CD4-positive, CD25-positive, alpha-beta regulatory T cell (primary cell): ENCODE measurements around the gene ANGPTL8. TPM values are rescaled to one million over a fixed set of nuclear protein-coding genes. Genes with fewer than 3 reads are reported as not detected.

Source experiments
- polyA plus RNA-seq, 4 donors: library from polyadenylated mRNA; unstranded; fragments of 300-500 nt; fragmentation: Illumina TruSeq; gene quantifications; one replicate each; pipeline ENCODE4 v1.2.3, GENCODE V29; 2021
- total RNA-seq: library from RNA; stranded (reverse); gene quantifications from one replicate; pipeline ENCODE4 v1.2.3, GENCODE V29; 2022

The ANGPTL8 gene
- total and polyA plus RNA-seq, 5 donors from 2014 or later: not detected

Other genes starting within 250 kb of the ANGPTL8 start
- gene LDLR, start 150.2 kb upstream of the ANGPTL8 start, total RNA-seq: 108 TPM
- 10 to 100 TPM in 2 of 4 donors, 1 to 10 TPM in 2; 5.1 to 12.7 (median 10.2) TPM for gene LDLR, start 150.2 kb upstream of the ANGPTL8 start, polyA plus RNA-seq
- gene SPC24, start 83.8 kb upstream of the ANGPTL8 start, total RNA-seq: 3.2 TPM
- gene SPC24, start 83.8 kb upstream of the ANGPTL8 start, polyA plus RNA-seq: 1 to 10 TPM in 2 of 4 donors, under 1 TPM in 2; 0.41 to 3.1 (median 0.99) TPM
- gene KANK2, start 42.1 kb upstream of the ANGPTL8 start, total RNA-seq: 0.74 TPM
- gene KANK2, start 42.1 kb upstream of the ANGPTL8 start, polyA plus RNA-seq: under 1 TPM in 3 of 4 donors, not detected in 1; 0.16 to 0.52 (median 0.29) TPM
- 2.8 TPM for gene DOCK6, start 22.9 kb downstream of the ANGPTL8 start, total RNA-seq
- 1 to 10 TPM in 1 of 4 donors, under 1 TPM in 2, not detected in 1; 0.07 to 1.1 (median 0.12) TPM for gene DOCK6, start 22.9 kb downstream of the ANGPTL8 start, polyA plus RNA-seq
- gene TSPAN16, start 56.5 kb downstream of the ANGPTL8 start, total RNA-seq: not detected
- gene TSPAN16, start 56.5 kb downstream of the ANGPTL8 start, polyA plus RNA-seq: not detected
- gene RAB3D, start 100.0 kb downstream of the ANGPTL8 start, total RNA-seq: 13.4 TPM
- gene RAB3D, start 100.0 kb downstream of the ANGPTL8 start, polyA plus RNA-seq: 1 to 10 TPM; 5.1 to 7.6 (median 6.0) TPM
- gene TMEM205, start 106.6 kb downstream of the ANGPTL8 start, total RNA-seq: 24.0 TPM
- gene TMEM205, start 106.6 kb downstream of the ANGPTL8 start, polyA plus RNA-seq: 10 to 100 TPM; 69.0 to 88.3 (median 73.8) TPM
- 66.5 TPM for gene CCDC159, start 106.9 kb downstream of the ANGPTL8 start, total RNA-seq
- gene CCDC159, start 106.9 kb downstream of the ANGPTL8 start, polyA plus RNA-seq: 10 to 100 TPM; 18.7 to 23.1 (median 21.7) TPM
- 10.4 TPM for gene PLPPR2, start 115.8 kb downstream of the ANGPTL8 start, total RNA-seq
- gene PLPPR2, start 115.8 kb downstream of the ANGPTL8 start, polyA plus RNA-seq: 1 to 10 TPM in 3 of 4 donors, under 1 TPM in 1; 0.86 to 2.4 (median 2.1) TPM
- gene SWSAP1, start 135.0 kb downstream of the ANGPTL8 start, total RNA-seq: 3.0 TPM
- gene SWSAP1, start 135.0 kb downstream of the ANGPTL8 start, polyA plus RNA-seq: 1 to 10 TPM; 5.6 to 8.4 (median 7.0) TPM
- 10.3 TPM for gene EPOR, start 144.7 kb downstream of the ANGPTL8 start, total RNA-seq
- 1 to 10 TPM; 7.3 to 9.2 (median 8.9) TPM for gene EPOR, start 144.7 kb downstream of the ANGPTL8 start, polyA plus RNA-seq
- gene RGL3, start 179.7 kb downstream of the ANGPTL8 start, total RNA-seq: not detected
- not detected for gene RGL3, start 179.7 kb downstream of the ANGPTL8 start, polyA plus RNA-seq
- not detected for gene ODAD3, start 195.5 kb downstream of the ANGPTL8 start, total RNA-seq
- gene ODAD3, start 195.5 kb downstream of the ANGPTL8 start, polyA plus RNA-seq: not detected
- gene PRKCSH, start 196.0 kb downstream of the ANGPTL8 start, total RNA-seq: 244 TPM
- gene PRKCSH, start 196.0 kb downstream of the ANGPTL8 start, polyA plus RNA-seq: 10 to 100 TPM; 29.0 to 38.0 (median 31.5) TPM
- gene ELAVL3, start 241.4 kb downstream of the ANGPTL8 start, total RNA-seq: not detected
- not detected for gene ELAVL3, start 241.4 kb downstream of the ANGPTL8 start, polyA plus RNA-seq